ENCODE measurements around the gene NT5C2. TPM values are rescaled to one million over a fixed set of nuclear protein-coding genes. Genes with fewer than 3 reads are reported as not detected.
"Not testable (repeated sequence)": the region's sequence is repeated elsewhere in the genome, so short reads cannot be mapped to it uniquely, and the experiment has no call there.

NT5C2 gene
- total and polyA plus RNA-seq, 7 donors: 37.7 to 61.5 (median 49.2) TPM

- DNase-seq: no peak
- intact Hi-C loops (cut with DNase I): no loop called here
- H3K9me3 ChIP-seq: no peaks in the 10 kb centered on the region
- H3K27me3 ChIP-seq: no peaks in the 10 kb centered on the region
- H3K4me3 ChIP-seq: no peak overlapping the region
- TF ChIP-seq EP300 (IDR thresholded peaks at IDR 0.05) (no peak), POLR2A (IDR thresholded peaks at IDR 0.05) (no peak), CTCF (IDR thresholded peaks at IDR 0.05) (no peak), POLR2AphosphoS5 (IDR thresholded peaks at IDR 0.05) (no peak)
- 90 to 92% methylated on average over 2 of the region's 2 CpGs for WGBS, 2 donors
- no peaks in the 10 kb centered on the region for H3K36me3 ChIP-seq
- H3K4me1 ChIP-seq: peaks cover 0 to 14% (median 11%) of the 10 kb centered on the region in 4 donors
- H3K27ac ChIP-seq: peak overlapping the region in 1 of 4 donors; percentile 34
Measured at GRCh38 chr10:103196516-103196915, 3.4 kb upstream of the NT5C2 start.

GRCh38 chr10:103193820-103194529, 903 bp upstream of the NT5C2 start:
- WGBS, 2 donors: 77 to 78% methylated on average over 14 of the region's 14 CpGs
- no peak for DNase-seq

GRCh38 chr10:103192451-103193106, 493 bp downstream of the NT5C2 start:
- Histone ChIP-seq H3K27ac (peak overlapping the region; percentile 97 to 98 (median 97)), H3K27me3 (no peaks in the 10 kb centered on the region), H3K4me3 (peak overlapping the region; percentile 85 to 98 (median 96)), H3K9me3 (no peaks in the 10 kb centered on the region), H3K36me3 (no peaks in the 10 kb centered on the region), H3K4me1 (peaks cover 0 to 46% (median 41%) of the 10 kb centered on the region in 4 donors)
- intact Hi-C loops (cut with DNase I): loop anchor here (1.0 to 5.0 kb wide), 3 partner anchors 50 to 274 kb away; partner anchors contain the start of gene CNNM2
- no peak for TF ChIP-seq EP300 (IDR thresholded peaks at IDR 0.05)
- no peak for TF ChIP-seq CTCF (IDR thresholded peaks at IDR 0.05)
- TF ChIP-seq POLR2AphosphoS5 (IDR thresholded peaks at IDR 0.05): peak; percentile 35 to 78 (median 70)
- TF ChIP-seq POLR2A (IDR thresholded peaks at IDR 0.05): peak; percentile 12 to 43
- 0 to 1% methylated on average over 62 of the region's 62 CpGs for WGBS, 2 donors
- peak; percentile 91 for DNase-seq

More at GRCh38 chr10:103193820-103194529, 903 bp upstream of the NT5C2 start:
- Histone ChIP-seq H3K4me3 (peak overlapping the region in 3 of 4 donors; percentile 3 to 98 (median 96)), H3K27me3 (no peaks in the 10 kb centered on the region), H3K9me3 (no peaks in the 10 kb centered on the region), H3K27ac (peak overlapping the region; percentile 97 to 98 (median 97)), H3K36me3 (no peaks in the 10 kb centered on the region), H3K4me1 (peaks cover 0 to 32% (median 29%) of the 10 kb centered on the region in 4 donors)
- no peak for TF ChIP-seq EP300 (IDR thresholded peaks at IDR 0.05)
- TF ChIP-seq POLR2AphosphoS5 (IDR thresholded peaks at IDR 0.05): no peak
- TF ChIP-seq CTCF (IDR thresholded peaks at IDR 0.05): no peak
- no peak for TF ChIP-seq POLR2A (IDR thresholded peaks at IDR 0.05)
- intact Hi-C loops (cut with DNase I): loop anchor here (1.0 to 5.0 kb wide), 3 partner anchors 48 to 276 kb away; partner anchors contain the start of gene CNNM2

DNA sequence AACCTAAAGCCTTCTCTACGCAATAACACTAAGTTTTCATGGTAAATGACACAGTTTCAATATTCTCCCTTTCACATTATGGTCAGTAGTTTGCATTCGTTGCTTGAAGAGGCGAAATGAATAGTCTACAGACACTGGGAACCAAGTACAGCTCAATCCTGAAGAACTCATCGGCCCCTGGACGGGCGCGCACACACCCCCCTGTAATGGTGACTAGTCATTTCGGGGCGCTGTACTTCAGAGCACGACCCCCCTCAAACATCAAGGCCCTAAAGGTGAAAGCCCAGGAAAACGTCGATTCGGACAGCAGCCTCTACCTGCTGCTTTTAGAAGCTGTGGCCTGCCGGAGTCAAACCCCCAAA, 1.0 kb downstream of the NT5C2 start:
- Histone ChIP-seq H3K9me3 (no peaks in the 10 kb centered on the region), H3K27me3 (no peaks in the 10 kb centered on the region), H3K4me1 (peaks cover 0 to 50% (median 43%) of the 10 kb centered on the region in 4 donors), H3K36me3 (no peaks in the 10 kb centered on the region), H3K4me3 (peak overlapping the region; percentile 85 to 98 (median 96)), H3K27ac (peak overlapping the region; percentile 97 to 98 (median 97))
- TF ChIP-seq EP300 (IDR thresholded peaks at IDR 0.05) (no peak), CTCF (IDR thresholded peaks at IDR 0.05) (no peak)
- WGBS, 2 donors: 1% methylated on average over 14 of the region's 14 CpGs
- intact Hi-C loops (cut with DNase I): loop anchor here (2.0 to 5.0 kb wide), 2 partner anchors 50 to 81 kb away; no protein-coding TSS in a partner anchor
- no peak for DNase-seq

GRCh38 chr10:103191198-103191597, 1.9 kb downstream of the NT5C2 start:
- H3K9me3 ChIP-seq, H3K36me3 ChIP-seq, H3K27me3 ChIP-seq, DNase-seq: not testable (repeated sequence)
- H3K4me3 ChIP-seq: peak overlapping the region in 3 of 4 donors; percentile 96 to 98 (median 96)
- intact Hi-C loops (cut with DNase I): loop anchor here (5.0 kb wide), 1 partner anchor 51 kb away; no protein-coding TSS in a partner anchor
- WGBS, 2 donors: 70 to 77% methylated on average over 7 of the region's 7 CpGs
- H3K27ac ChIP-seq: peak overlapping the region; percentile 31 to 98 (median 97)
- H3K4me1 ChIP-seq: peaks cover 0 to 59% (median 49%) of the 10 kb centered on the region in 4 donors

All from sigmoid colon (tissue), 7 donors.